CD1c-positive myeloid dendritic cell (primary cell): ENCODE data around the gene FEZ2.

ENCODE experiments used
- DNase-seq: peaks from one replicate; pipeline ENCODE4 v3.0.0-alpha.2; 2016; ENCODE audit errors: extremely low spot score

The FEZ2 gene

GRCh38 chr2:36587101-36587500, 10.9 kb downstream of the FEZ2 start:
- no peak for DNase-seq

GRCh38 chr2:36586672-36587071, 11.3 kb downstream of the FEZ2 start:
- DNase-seq, result no peak

- DNase-seq, result no peak
Observed at GRCh38 chr2:36584148-36584794, 13.7 kb downstream of the FEZ2 start.

GRCh38 chr2:36582951-36583350, 15.0 kb downstream of the FEZ2 start:
- no peak for DNase-seq

- no peak for DNase-seq
Observed at GRCh38 chr2:36582538-36582937, 15.4 kb downstream of the FEZ2 start.

GRCh38 chr2:36579297-36579664, 18.7 kb downstream of the FEZ2 start:
- DNase-seq, result no peak

- no peak for DNase-seq
Observed at GRCh38 chr2:36578343-36579296, 19.3 kb downstream of the FEZ2 start.

GRCh38 chr2:36577884-36578283, 20.1 kb downstream of the FEZ2 start:
- DNase-seq, result no peak

GRCh38 chr2:36574560-36574959, 23.4 kb downstream of the FEZ2 start:
- DNase-seq, result no peak

GRCh38 chr2:36573165-36573564, 24.8 kb downstream of the FEZ2 start:
- no peak for DNase-seq

- DNase-seq, result no peak
Observed at GRCh38 chr2:36572719-36573059, 25.3 kb downstream of the FEZ2 start.

- DNase-seq, result no peak
Observed at GRCh38 chr2:36572054-36572718, 25.8 kb downstream of the FEZ2 start.

- no peak for DNase-seq
Observed at GRCh38 chr2:36570416-36570815, 27.6 kb downstream of the FEZ2 start.

- DNase-seq, result no peak
Observed at GRCh38 chr2:36569267-36569856, 28.6 kb downstream of the FEZ2 start.

GRCh38 chr2:36568516-36569246, 29.3 kb downstream of the FEZ2 start:
- no peak for DNase-seq

- no peak for DNase-seq
Observed at GRCh38 chr2:36567711-36568408, 30.1 kb downstream of the FEZ2 start.

GRCh38 chr2:36566887-36567286, 31.1 kb downstream of the FEZ2 start:
- no peak for DNase-seq

- no peak for DNase-seq
Observed at GRCh38 chr2:36565712-36566111, 32.3 kb downstream of the FEZ2 start.

GRCh38 chr2:36564377-36564930, 33.5 kb downstream of the FEZ2 start:
- DNase-seq, result no peak

GRCh38 chr2:36562973-36563532, 34.9 kb downstream of the FEZ2 start:
- peak; percentile 26 for DNase-seq
